IMR-90 (cell line): Measurements from ENCODE around the gene STAG2. TPM values are rescaled to one million over a fixed set of nuclear protein-coding genes. Genes with fewer than 3 reads are reported as not detected.

Experiments used
- ATAC-seq: fragments of 200-7000 bp; cut with Tn5 transposase; 2 replicates; pipeline ENCODE4 v1.9.1; 2020; ENCODE audit warnings: low read depth, mild to moderate bottlenecking, moderate library complexity
- BruUV-seq: library from RNA; stranded (reverse); fragments of 400-500 nt; replicated peaks from 2 replicates; lab custom pipeline; 2021; lab: Mats Ljungman, UMichigan
- CTCF ChIA-PET: fragments of 300-600 bp; formaldehyde crosslinking; extraction: SDS; loops from one replicate; lab custom pipeline; 2021; ENCODE audit warnings: antibody characterized with exemption; lab: Yijun Ruan, JAX
- POLR2A ChIA-PET: fragments of 300-600 bp; sonication (Branson Sonifier 250); formaldehyde crosslinking; loops from one replicate; lab custom pipeline; 2022; ENCODE audit warnings: antibody characterized with exemption; ENCODE audit not compliant: unreplicated experiment; lab: Charles Lee
- DNase-seq: peaks from one replicate; pipeline ENCODE4 v3.0.0; 2013
- H2AFZ ChIP-seq: replicated peaks from 2 replicates; pipeline ENCODE3; 2013; ENCODE audit warnings: low read length, mild to moderate bottlenecking; ENCODE audit not compliant: poor library complexity
- H2AK5ac ChIP-seq: 2 replicates; pipeline ENCODE4 v1.6.1; 2013; ENCODE audit warnings: low read depth, low read length, inconsistent platforms
- H2AK9ac ChIP-seq: replicated peaks from 2 replicates; pipeline ENCODE3; 2013; ENCODE audit warnings: mild to moderate bottlenecking, low read depth, low read length, moderate library complexity; ENCODE audit not compliant: poor library complexity
- H2BK120ac ChIP-seq: 2 replicates; pipeline ENCODE4 v1.6.1; 2013; ENCODE audit warnings: low read depth, low read length, inconsistent platforms
- H2BK15ac ChIP-seq: 3 replicates; pipeline ENCODE4 v1.6.1; 2013; ENCODE audit warnings: low read depth, low read length, inconsistent platforms
- H2BK20ac ChIP-seq: 2 replicates; pipeline ENCODE4 v1.6.1; 2013; ENCODE audit warnings: low read depth, mild to moderate bottlenecking, inconsistent platforms, low read length, moderate library complexity
- H2BK5ac ChIP-seq: 2 replicates; pipeline ENCODE4 v1.6.1; 2013; ENCODE audit warnings: mild to moderate bottlenecking, low read depth, low read length, inconsistent platforms; ENCODE audit not compliant: poor library complexity, severe bottlenecking
- H3K14ac ChIP-seq: replicated peaks from 2 replicates; pipeline ENCODE4 v1.6.1; 2013; ENCODE audit warnings: low read depth, low read length, inconsistent platforms
- H3K18ac ChIP-seq: 2 replicates; pipeline ENCODE4 v1.6.1; 2013; ENCODE audit warnings: low read depth, low read length, control low read depth
- H3K23ac ChIP-seq: 2 replicates; pipeline ENCODE4 v1.6.1; 2013; ENCODE audit warnings: low read depth, low read length, inconsistent platforms
- H3K27ac ChIP-seq: 2 replicates; pipeline ENCODE4 v1.5.1; 2013; ENCODE audit warnings: mild to moderate bottlenecking, control low read depth, low read length; ENCODE audit not compliant: insufficient read depth
- H3K27me3 ChIP-seq: 2 replicates; pipeline ENCODE4 v1.6.1; 2013; ENCODE audit warnings: low read length; ENCODE audit not compliant: control insufficient read depth, insufficient read depth
- H3K36me3 ChIP-seq: 2 replicates; pipeline ENCODE4 v1.6.1; 2013; ENCODE audit warnings: low read length, mixed read lengths; ENCODE audit not compliant: control insufficient read depth, insufficient read depth
- H3K4ac ChIP-seq: 2 replicates; pipeline ENCODE4 v1.6.1; 2013; ENCODE audit warnings: low read depth, low read length, inconsistent platforms
- H3K4me1 ChIP-seq: 2 replicates; pipeline ENCODE4 v1.6.1; 2013; ENCODE audit warnings: low read length, mixed read lengths; ENCODE audit not compliant: control insufficient read depth, insufficient read depth
- H3K4me2 ChIP-seq: 2 replicates; pipeline ENCODE4 v1.6.1; 2013; ENCODE audit warnings: low read depth, mild to moderate bottlenecking, control low read depth, low read length, moderate library complexity
- H3K4me3 ChIP-seq: 2 replicates; pipeline ENCODE4 v1.5.1; 2013; ENCODE audit warnings: low read depth, mild to moderate bottlenecking, control low read depth, low read length, moderate library complexity; ENCODE audit not compliant: insufficient read depth
- H3K56ac ChIP-seq: 2 replicates; pipeline ENCODE4 v1.6.1; 2013; ENCODE audit warnings: low read length, inconsistent platforms; ENCODE audit not compliant: insufficient read depth; ENCODE audit errors: extremely low read depth
- H3K79me1 ChIP-seq, 2 experiments: 2 replicates each; pipeline ENCODE4 v1.6.1; 2013; ENCODE audit warnings: low read length in 2 of 2, inconsistent platforms in 1 of 2, low read depth in 1 of 2
- H3K9ac ChIP-seq: 2 replicates; pipeline ENCODE4 v1.6.1; 2013; ENCODE audit warnings: low read depth, low read length, control low read depth
- H3K9me1 ChIP-seq: 2 replicates; pipeline ENCODE4 v1.6.1; 2013; ENCODE audit warnings: low read length, inconsistent platforms; ENCODE audit not compliant: insufficient read depth
- H3K9me3 ChIP-seq: 2 replicates; pipeline ENCODE4 v1.6.1; 2013; ENCODE audit warnings: low read length; ENCODE audit not compliant: control insufficient read depth, insufficient read depth
- H4K20me1 ChIP-seq: 2 replicates; pipeline ENCODE4 v1.6.1; 2013; ENCODE audit warnings: low read length, inconsistent platforms; ENCODE audit not compliant: insufficient read depth
- H4K5ac ChIP-seq: 2 replicates; pipeline ENCODE4 v1.6.1; 2013; ENCODE audit warnings: mild to moderate bottlenecking, low read depth, low read length, control low read depth
- H4K8ac ChIP-seq, 2 experiments: 2 replicates each; pipeline ENCODE4 v1.6.1; 2013; ENCODE audit warnings: low read depth in 2 of 2, low read length in 2 of 2, control low read depth in 1 of 2, inconsistent platforms in 1 of 2
- H4K91ac ChIP-seq: 2 replicates; pipeline ENCODE4 v1.6.1; 2013; ENCODE audit warnings: low read depth, low read length, inconsistent platforms; ENCODE audit not compliant: insufficient read depth
- BHLHE40 ChIP-seq: fragments of 150-350 bp; IDR thresholded peaks from 2 replicates; pipeline ENCODE4 v1.6.1; 2016; ENCODE audit warnings: mild to moderate bottlenecking, low read depth, low read length
- MAFK ChIP-seq: IDR thresholded peaks from 2 replicates; pipeline ENCODE4 v1.6.1; 2012; ENCODE audit warnings: low read depth, low read length, improper control_type of control experiment
- MAZ ChIP-seq: IDR thresholded peaks from 2 replicates; pipeline ENCODE4 v1.6.1; 2012; ENCODE audit warnings: low read depth, mild to moderate bottlenecking, low read length, improper control_type of control experiment, moderate library complexity, borderline replicate concordance
- NFE2L2 ChIP-seq: fragments of 150-350 bp; IDR thresholded peaks from 2 replicates; pipeline ENCODE4 v1.6.1; 2016; ENCODE audit warnings: low read depth, mild to moderate bottlenecking, low read length
- POLR2A ChIP-seq: IDR thresholded peaks from 2 replicates; pipeline ENCODE4 v1.6.1; 2012; ENCODE audit warnings: mild to moderate bottlenecking, low read depth, low read length
- RAD21 ChIP-seq: IDR thresholded peaks from 2 replicates; pipeline ENCODE4 v1.6.1; 2012; ENCODE audit warnings: low read length, improper control_type of control experiment
- RCOR1 ChIP-seq: IDR thresholded peaks from 2 replicates; pipeline ENCODE4 v1.6.1; 2012; ENCODE audit warnings: mild to moderate bottlenecking, low read length, improper control_type of control experiment; ENCODE audit not compliant: insufficient replicate concordance
- RFX5 ChIP-seq: IDR thresholded peaks from 2 replicates; pipeline ENCODE4 v1.8.0; 2012; ENCODE audit warnings: low read depth, mild to moderate bottlenecking, low read length, moderate library complexity
- SMC3 ChIP-seq: fragments of 150-350 bp; IDR thresholded peaks from 2 replicates; pipeline ENCODE4 v1.6.1; 2016; ENCODE audit warnings: low read depth, mild to moderate bottlenecking, antibody characterized with exemption, low read length, moderate library complexity
- USF2 ChIP-seq: fragments of 150-350 bp; IDR thresholded peaks from 2 replicates; pipeline ENCODE4 v1.6.1; 2017; ENCODE audit warnings: mild to moderate bottlenecking, antibody characterized with exemption, low read length, low read depth
- WGBS, 2 experiments: methylation state at CpG; one replicate each; pipeline versions ENCODE4 v1.1.5 to v1.1.7; 2013; ENCODE audit warnings: missing lambda C conversion rate in 2 of 2; ENCODE audit not compliant: insufficient read length in 1 of 2; ENCODE audit errors: extremely low coverage in 2 of 2; 5-methylcytosine and 5-hydroxymethylcytosine counted together
- dilution Hi-C: fragments of 300-500 bp; cut with HindIII; formaldehyde crosslinking; loops from one replicate; pipeline ENCODE4 v1.14.3; 2018; ENCODE audit warnings: low sequenced_read_pairs; ENCODE audit not compliant: unreplicated experiment
- in situ Hi-C: fragments of 300-500 bp; cut with MboI; formaldehyde crosslinking; loops from 3 replicates; pipeline ENCODE4 v1.14.3; 2019; ENCODE audit warnings: low sequenced_read_pairs, inconsistent platforms, mixed read lengths
- intact Hi-C: fragments of 100-400 bp; cut with micrococcal nuclease; formaldehyde crosslinking; loops from 2 replicates; pipeline ENCODE4 v1.10.0; 2022
- polyA plus RNA-seq, 3 experiments: library from polyadenylated mRNA; depleted of rRNA; stranded (reverse); fragments of >200 nt; gene quantifications; 2 replicates each; pipeline ENCODE4 v1.2.3, GENCODE V29; 2012; ENCODE audit warnings: low replicate concordance in 1 of 3
- total RNA-seq: library from RNA; depleted of rRNA; stranded (reverse); fragments of >200 nt; gene quantifications from 2 replicates; pipeline ENCODE4 v1.2.3, GENCODE V29; 2012
- TF ChIP-seq, protein P1 (sequence below): conservative IDR thresholded peaks from 2 replicates; pipeline ENCODE4 v1.5.1; 2012; ENCODE audit warnings: mild to moderate bottlenecking, low read depth, low read length, improper control_type of control experiment

Gene STAG2
- total and polyA plus RNA-seq, 2 of the 4 experiments (the other 2 are of a cell fraction): 19.6 to 71.2 TPM

DNA sequence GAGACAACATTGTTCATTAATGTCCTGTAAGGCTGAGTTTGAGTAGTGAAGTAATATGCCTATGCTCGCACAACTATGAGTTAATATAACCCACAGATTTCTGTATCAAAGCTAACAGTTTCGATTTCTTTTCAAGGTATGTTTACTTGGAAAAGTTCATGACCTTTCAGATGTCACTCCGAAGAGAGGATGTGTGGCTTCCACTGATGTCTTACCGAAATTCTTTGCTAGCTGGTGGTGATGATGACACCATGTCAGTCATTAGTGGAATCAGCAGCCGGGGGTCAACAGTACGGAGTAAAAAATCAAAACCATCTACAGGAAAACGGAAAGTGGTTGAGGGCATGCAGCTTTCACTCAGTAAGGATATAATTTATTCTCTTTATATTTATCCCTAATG is 124.9 kb downstream of the STAG2 start:
- Histone ChIP-seq H3K9me3 (no peaks in the 10 kb centered on the region), H4K5ac (no peak overlapping the region), H2BK20ac (no peak overlapping the region), H4K20me1 (no peaks in the 10 kb centered on the region), H3K9me1 (no peaks in the 10 kb centered on the region), H3K14ac (no peak overlapping the region), H3K23ac (no peak overlapping the region), H3K4me1 (no peaks in the 10 kb centered on the region), H2AK9ac (no peak overlapping the region), H4K8ac (no peak overlapping the region), H3K36me3 (peaks cover 19% of the 10 kb centered on the region; the same call in 1 of the 2 replicates), H3K27me3 (no peaks in the 10 kb centered on the region), H2BK15ac (no peak overlapping the region), H3K27ac (no peak overlapping the region), H3K56ac (no peak overlapping the region), H2AK5ac (no peak overlapping the region), H3K4me2 (no peak overlapping the region), H2AFZ (no peak overlapping the region), H3K4me3 (no peak overlapping the region), H3K79me1 (no peaks in the 10 kb centered on the region), H3K18ac (no peak overlapping the region), H2BK120ac (no peak overlapping the region), H2BK5ac (no peak overlapping the region), H4K91ac (no peak overlapping the region), H3K9ac (no peak overlapping the region), H3K4ac (no peak overlapping the region)
- intact Hi-C loops (no loop called here), dilution Hi-C loops (no loop called here), in situ Hi-C loops (no loop called here)
- POLR2A ChIA-PET: no interaction called here
- CTCF ChIA-PET: interaction anchor here (0.5 to 0.6 kb wide), 2 partner anchors 9 to 254 kb away, joined by 3 to 4 read pairs; no protein-coding TSS in a partner anchor
- no peak for ATAC-seq
- no peak for TF ChIP-seq BHLHE40
- no peak for TF ChIP-seq RAD21
- no peak for TF ChIP-seq POLR2A
- no peak for TF ChIP-seq USF2
- no peak for TF ChIP-seq RFX5
- no peak for TF ChIP-seq MAZ
- TF ChIP-seq NFE2L2: no peak
- TF ChIP-seq RCOR1: no peak
- TF ChIP-seq MAFK: no peak
- TF ChIP-seq SMC3: no peak
- TF ChIP-seq, protein P1, sequence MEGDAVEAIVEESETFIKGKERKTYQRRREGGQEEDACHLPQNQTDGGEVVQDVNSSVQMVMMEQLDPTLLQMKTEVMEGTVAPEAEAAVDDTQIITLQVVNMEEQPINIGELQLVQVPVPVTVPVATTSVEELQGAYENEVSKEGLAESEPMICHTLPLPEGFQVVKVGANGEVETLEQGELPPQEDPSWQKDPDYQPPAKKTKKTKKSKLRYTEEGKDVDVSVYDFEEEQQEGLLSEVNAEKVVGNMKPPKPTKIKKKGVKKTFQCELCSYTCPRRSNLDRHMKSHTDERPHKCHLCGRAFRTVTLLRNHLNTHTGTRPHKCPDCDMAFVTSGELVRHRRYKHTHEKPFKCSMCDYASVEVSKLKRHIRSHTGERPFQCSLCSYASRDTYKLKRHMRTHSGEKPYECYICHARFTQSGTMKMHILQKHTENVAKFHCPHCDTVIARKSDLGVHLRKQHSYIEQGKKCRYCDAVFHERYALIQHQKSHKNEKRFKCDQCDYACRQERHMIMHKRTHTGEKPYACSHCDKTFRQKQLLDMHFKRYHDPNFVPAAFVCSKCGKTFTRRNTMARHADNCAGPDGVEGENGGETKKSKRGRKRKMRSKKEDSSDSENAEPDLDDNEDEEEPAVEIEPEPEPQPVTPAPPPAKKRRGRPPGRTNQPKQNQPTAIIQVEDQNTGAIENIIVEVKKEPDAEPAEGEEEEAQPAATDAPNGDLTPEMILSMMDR: no peak
- no TSS peak for BruUV-seq
- WGBS, 2 experiments: no CpG with 5 or more reads among the region's 7 CpGs
- no peak for DNase-seq
